PC-9 (cell line): ENCODE data around the gene TAOK2.

Experiments
- CTCF ChIP-seq: fragments of 200-600 bp; sonication (generic); conservative IDR thresholded peaks from 2 replicates; pipeline ENCODE4 v1.6.1; 2017; ENCODE audit warnings: mixed run types, antibody characterized with exemption, mild to moderate bottlenecking, moderate library complexity
- EZH2 ChIP-seq: fragments of 200-600 bp; sonication (generic); IDR thresholded peaks from 2 replicates; pipeline ENCODE4 v1.8.0; 2017; ENCODE audit warnings: antibody characterized with exemption, low read depth

GRCh38 chr16:29963021-29963743, 10.5 kb upstream of the TAOK2 start:
- TF ChIP-seq EZH2, result no peak
- TF ChIP-seq CTCF, result no peak
